GM18511 (cell line): ENCODE results near the gene ZNF407.
A peak's percentile ranks its signal among the peaks of the same experiment; 100 is the strongest.

ENCODE experiments used
- ATAC-seq: cut with Tn5 transposase; IDR thresholded peaks from one replicate; pipeline ENCODE4 v1.9.1; 2021; ENCODE audit warnings: mild to moderate bottlenecking, moderate library complexity; ENCODE audit not compliant: unreplicated experiment

ZNF407 gene

DNA sequence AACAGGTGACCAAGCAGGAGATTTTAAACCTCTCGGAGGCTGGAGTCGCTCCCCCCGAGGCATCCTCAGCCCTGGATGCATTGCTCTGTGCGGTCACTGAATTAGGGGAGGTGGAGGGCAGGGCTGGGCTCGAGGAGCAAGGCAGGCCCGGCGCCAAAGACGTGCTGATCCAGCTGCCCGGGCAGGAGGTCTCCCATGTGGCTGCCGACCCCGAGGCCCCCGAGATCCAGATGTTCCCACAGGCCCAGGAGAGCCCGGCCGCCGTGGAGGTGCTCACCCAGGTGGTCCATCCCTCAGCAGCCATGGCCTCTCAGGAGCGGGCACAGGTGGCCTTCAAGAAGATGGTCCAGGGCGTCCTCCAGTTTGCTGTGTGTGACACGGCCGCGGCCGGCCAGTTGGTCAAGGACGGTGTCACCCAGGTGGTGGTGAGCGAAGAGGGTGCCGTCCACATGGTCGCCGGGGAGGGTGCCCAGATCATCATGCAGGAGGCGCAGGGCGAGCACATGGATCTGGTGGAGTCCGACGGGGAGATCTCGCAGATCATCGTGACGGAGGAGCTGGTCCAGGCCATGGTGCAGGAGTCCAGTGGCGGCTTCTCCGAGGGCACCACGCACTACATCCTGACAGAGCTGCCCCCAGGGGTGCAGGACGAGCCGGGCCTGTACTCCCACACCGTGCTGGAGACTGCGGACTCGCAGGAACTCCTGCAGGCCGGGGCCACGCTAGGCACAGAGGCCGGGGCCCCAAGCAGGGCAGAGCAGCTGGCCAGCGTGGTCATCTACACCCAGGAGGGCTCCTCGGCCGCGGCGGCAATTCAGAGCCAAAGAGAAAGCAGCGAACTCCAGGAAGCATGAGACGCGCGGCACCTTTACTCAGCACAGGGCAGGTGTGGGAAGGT, 466.2 kb downstream of the ZNF407 start:
- no peak for ATAC-seq

DNA sequence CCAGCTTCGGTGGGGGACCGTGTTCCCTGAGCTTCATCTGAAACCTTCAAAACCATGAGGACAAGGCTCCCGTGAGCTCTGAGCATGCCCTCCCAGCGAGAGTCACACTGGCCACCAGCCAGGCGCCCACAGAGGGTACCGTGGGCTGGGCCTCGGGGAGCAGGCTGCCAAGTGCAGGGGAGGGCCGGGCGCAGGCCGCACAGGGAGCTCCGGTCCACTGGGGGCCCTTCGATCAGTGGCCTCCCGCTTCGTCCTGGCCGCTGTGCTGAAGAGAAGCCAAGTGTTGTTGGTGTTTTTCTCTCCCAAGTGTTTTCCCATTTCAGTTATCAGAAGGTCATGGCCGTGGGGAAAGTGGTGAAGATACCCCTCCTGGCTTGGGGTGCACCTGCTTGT, 466.8 kb downstream of the ZNF407 start:
- ATAC-seq: no peak

DNA sequence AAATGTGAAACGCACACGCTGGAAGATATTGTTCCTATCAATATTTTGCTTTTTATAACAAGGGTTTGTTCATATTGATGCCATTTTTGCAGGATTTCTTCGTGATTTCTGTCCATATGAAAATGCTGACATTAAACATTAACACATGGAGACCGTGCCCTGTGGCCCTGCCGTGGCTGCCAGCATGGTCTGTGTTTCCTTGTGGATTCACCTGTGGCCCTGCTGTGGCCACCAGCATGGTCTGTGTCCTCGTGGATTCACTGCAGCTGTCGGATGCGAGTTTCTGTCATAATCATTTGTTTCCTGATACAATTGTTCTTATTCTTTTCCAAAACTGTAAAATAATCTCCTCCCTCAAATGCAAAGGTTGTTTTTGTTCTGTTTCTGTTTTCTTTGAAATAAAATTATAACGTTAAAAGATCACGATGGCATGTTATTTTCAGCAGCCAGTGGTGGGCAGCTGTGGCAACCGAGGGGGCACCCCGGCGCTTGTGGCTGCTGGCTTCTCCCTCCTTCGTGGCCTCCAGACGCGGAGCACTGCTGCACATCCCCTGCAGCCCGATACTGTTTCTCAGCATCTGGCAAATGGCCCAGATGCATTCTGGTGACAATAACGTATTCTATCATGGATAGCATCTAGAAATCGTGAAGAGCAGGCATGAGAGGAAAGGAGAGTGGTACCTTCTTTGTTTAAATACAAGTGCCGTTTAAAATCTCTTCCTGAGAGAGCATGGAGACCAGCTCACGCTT, 467.8 kb downstream of the ZNF407 start:
- ATAC-seq: no peak

DNA sequence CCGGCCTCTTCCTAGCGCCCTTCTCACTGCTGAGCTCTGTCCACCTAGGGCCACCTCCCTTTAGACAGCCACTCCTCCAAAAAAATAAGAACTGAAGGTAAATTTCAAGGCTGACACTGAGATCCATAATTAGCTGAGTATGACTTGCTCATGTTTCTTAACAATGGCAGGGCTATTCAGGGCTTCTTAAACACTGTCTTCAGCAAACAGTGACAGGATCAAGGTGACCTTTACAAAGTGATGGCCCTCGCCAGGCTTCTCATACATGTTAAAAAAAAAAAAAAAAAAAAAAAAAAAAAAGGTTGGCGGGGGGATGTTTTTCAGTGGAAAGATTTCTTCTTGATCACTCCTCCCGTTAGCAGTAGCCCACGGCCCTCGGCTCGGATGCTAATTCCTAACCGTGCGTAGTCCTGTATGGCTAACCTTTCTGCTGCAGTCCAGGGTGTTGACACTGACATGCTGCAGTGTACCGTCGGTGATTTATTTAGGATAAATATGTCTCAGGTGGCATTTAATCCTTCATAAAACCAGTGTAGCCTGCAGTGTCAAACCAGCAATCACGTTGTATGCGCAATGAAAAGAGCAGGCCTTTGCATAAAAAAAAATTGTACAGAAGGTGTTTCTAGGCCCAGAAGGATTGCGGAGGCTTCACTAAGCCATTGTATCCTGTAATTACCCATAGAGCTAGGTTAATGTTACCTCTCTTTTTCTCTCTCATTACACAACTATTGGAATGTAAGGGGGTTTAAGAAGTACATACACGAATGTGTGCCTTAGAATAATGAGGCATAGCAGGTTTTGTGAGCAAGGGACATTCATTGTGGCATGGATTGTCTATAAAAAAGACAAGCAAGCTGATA, 468.6 kb downstream of the ZNF407 start:
- ATAC-seq: no peak

DNA sequence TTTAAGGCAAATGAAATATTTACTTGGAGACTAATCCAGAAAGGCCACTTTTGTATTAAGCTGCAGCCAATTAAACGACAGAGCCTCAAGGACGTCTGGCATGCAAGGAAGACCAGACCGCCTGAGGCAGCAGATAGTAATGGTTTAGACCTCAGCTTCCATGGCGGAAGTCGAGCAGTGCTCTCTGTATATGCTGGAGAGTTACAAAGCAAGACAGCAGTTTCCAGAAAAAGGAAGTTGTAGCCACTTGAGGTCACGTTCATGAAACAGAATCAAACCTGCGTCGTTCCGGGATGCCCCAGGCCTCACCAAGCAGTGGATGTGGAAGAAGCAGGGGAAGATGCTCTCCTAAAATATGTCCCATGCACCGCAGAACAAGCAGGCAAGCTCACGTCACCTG, 469.3 kb downstream of the ZNF407 start:
- no peak for ATAC-seq

DNA sequence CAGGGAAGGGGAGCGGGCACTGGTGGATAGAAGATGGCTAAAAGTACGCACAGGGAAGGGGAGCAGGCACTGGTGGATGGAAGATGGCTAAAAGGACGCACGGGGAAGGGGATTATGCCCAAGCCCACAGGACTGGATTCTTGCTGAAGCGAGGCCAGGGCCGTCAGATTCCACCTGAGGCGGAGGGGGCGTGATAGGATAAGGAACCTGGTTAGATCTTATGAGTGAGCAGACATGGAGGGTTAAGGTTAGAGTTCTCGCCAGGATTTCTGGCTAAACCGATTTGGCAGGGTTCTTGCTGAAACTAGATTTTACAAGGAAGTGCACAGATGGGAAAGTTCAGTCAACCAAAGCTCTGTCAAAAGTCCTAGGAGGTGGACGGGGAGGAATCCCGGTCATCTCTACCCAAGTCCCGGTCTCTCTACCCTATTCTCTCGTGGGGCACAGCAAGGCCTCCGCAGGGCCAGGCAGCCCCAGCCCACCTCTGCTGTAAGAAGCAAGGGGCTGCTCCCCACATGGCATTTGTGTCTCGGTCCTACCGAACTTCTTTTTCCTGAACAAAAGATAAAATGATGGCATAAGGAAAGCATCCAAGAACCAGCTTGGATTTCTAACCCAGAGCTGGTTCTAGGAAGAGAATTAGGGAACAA, 470.5 kb downstream of the ZNF407 start:
- no peak for ATAC-seq

DNA sequence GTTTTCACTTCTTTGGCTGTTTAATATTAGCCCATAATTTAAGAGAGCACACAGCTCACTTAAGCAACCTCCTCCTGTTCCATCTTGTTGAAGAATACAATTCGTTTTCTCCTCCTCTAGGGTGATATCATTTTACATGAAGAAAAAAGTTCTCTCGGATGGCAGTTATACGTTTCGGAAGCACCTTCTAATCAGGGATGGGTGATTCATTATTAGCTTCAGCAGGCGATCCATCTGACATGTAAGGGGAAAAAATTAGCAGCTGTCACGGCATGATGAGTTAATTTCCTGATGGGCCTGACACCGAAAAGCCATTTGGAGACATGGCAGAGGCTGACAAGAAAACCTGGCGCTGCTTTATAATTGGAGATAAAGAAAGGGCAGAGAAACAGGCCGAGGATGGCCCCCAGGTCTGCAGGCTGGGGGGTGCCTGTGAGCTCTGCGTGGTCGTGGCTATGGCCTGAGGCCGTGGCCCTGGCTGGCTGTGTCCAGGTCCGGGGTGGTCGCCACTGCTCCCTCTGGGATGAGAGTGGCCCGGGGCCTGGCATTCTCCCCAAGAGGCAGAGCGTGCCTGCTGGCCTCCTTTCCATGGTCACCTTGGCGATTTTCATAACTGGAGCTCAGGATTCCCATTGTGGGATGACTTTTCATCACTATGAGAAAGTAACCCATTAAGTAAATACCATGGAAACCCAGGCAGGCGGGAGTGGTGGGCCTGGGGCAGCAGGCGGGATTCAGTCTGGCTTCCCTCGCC, 471.2 kb downstream of the ZNF407 start:
- ATAC-seq: no peak

DNA sequence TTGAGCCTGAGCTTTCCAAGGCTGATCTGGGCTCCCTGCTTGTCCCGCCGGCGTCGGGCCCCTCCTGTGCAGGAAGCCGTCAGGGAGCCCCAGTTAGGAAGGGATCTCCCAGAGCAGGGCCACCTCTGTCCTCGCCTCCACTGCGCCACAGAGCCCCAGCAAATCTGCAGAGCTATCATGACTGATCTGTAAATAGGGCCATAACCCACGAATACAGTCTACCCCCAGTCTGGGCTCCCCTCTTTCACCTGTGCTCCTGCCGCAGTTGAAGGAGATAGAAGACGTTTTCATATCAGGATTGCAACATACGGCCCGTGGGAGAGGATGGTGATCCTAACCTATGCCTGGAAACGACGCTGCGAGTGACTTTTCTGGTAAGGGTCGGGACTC, 472.6 kb downstream of the ZNF407 start:
- no peak for ATAC-seq

DNA sequence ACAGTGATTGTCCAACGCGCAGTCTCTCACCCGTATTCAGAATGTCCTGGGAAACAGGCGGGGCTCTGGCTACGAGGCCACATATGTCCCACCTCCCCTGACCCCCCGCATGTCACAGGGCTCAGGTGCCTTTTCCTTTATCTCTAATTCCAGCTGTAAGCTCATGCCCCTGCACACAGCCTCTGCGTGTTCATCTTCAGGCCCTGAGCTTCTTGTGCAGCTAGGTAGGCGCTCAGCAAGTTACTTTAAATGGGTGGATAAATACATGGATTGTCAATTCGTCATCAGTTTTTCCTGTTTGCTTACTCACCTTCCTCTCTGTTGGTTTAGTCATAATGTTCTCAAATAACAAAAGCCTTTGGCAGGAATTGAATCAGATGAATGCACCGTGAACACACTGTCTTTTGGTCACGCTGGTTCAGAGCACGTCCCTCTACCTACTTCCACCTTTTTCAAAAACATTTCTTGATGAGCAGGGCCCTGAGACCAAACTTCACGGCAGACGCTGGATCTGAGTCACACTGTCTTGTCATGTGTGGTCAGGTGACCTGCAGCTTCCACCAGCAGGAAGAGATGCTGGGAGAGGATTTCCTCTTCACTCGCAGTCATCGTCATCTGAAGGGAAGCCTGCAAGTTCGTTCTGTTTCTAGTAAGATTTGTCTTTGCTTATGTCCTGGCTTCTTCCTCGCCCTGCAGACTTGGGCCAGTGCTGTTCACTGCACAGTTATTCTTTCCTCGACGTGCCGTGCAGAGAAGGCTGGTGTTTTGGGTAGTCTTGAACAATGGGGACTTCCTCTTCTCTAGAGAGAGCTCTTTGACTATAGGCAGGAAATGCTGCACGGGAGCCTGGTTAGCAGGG, 473.2 kb downstream of the ZNF407 start:
- ATAC-seq: peak; percentile 92

DNA sequence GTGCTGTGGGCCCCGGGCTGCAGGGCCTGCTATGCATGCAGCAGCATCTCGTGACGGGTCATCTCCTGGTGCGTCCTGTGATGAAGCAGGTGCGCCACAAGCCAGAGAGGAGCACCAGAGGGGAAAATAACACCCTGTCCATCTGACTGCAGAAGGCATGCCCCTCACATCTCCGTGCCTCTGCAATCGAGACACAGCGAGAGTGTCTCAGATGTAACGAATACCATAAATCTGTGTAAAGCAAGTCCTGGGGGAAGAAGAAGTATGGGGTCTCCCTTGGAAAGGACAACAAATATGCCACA, 473.8 kb downstream of the ZNF407 start:
- ATAC-seq: no peak

DNA sequence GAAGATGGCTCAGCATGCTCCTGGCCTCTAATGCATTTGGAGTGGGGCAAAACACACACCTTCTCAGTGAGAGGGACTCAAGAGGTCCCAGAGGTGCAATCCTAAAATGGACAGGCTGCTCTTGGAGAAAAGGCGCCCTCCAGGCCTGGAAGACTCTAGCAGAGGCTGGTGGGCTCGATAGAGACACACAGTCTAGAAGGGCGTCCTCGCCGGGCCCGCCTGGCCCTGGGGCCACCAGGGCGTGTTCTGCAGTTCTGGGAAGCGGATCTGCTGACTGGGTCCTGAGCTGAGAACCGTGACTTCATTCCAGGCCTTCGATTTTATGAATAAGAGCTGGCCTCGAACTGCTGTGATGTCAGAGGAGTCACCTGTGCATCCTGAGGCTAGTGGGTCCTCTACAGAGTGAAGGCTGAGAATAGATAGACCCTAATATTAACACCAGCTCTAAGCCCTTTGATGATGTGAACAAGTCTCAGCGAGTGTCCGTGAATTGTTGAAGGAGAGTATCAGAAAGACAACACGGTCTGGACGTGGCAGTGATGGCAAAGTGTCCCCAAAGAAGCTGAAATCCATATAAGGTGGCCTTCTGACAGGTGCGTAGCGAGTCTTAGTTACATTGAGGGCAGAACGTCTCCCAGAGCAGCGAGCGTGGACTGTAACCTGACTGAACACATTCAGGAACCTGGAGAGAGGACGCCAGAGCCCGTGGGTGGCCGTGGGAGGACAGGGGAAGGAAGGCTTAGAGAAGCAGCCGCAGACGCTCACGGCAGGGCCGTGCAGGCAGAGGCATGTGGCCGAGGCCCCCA, 474.4 kb downstream of the ZNF407 start:
- ATAC-seq: no peak

DNA sequence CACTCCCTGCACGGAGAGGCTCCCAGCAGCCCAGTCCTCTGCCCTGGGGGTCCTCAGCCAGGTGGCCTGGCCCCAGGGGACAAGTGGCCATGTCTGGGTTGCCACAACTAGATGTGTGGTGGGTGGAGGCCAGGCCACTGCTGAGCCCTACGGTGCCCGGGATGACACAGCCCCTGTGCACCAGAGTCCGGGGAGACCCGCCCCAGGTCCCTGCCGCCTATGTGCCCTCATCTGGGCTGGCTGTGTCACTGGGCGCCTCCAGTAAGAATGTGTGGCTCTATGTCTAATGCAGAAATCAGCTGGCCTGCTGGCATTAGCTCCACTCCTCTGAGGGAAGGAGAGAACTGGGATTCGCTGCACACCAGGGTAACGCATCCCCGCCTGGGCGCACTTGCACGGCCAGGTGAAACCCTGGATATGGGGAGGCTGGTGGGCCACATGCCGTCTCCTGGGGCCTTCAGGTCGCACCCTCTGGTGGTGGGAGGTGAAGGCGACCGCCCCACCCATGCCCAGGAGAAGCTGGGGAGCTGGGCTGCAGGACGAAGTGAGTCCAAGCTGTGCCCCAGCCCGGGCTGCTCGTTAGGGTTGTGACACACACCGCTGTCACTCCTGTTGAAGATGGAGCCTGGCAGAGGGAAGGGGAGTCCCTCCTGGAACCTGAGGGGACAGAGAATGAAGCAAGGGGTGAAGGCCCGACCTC, 475.2 kb downstream of the ZNF407 start:
- no peak for ATAC-seq

DNA sequence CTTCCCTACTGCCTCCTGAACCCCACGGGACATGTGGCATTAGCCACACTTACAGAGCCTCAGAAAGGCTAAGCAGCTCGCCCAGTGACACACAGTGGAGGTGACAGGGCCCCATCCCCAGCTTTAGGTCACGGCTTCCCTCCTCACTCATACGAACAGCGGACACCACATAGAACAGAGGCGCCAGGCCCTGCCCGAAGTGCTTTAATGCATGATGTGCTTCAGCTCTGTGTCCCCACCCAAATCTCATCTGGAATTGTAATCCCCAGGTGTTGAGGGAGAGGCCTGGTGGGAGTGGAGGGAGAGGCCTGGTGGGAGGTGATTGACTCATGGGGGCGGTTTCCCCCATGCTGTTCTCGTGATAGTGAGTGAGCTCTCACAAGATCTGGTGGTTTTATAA, 476.0 kb downstream of the ZNF407 start:
- ATAC-seq: no peak

DNA sequence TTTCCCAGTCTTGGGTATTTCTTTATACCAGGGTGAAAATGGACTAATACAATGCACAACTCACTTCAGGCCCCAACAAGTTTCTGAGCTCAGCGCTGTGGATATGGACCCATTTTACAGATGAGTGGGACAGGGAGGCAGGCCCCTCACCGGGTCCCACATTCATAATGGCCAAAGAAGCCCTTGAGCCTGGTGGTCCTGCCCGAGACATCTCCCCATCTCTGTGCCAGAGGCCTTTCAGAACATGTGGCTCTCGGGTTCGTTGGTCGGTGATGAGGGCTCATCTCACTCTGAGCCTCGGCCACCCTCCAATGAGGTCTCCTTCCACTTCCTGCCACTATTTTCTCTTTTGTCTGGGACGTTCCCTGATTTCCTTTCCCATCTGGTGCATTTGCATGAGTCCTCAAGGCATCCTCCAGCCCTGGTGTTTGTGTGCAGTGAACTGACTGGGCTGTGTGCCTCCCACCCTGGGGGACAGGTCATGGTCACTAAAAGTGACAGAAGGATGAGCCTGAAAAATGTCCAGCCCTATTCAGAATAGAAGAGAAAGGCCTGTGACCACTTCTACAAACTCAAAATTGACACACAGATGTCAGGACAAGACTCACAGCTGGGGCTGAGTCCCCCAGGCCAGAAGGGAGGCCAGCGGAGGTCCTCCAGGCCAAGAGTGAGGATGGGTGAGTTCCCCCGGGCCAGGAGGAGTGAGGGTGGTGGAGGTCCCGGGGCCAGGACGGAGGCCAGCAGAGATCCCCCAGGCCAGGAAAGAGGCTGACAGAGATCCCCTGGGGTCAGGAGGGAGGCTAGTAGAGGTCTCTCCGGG, 476.7 kb downstream of the ZNF407 start:
- no peak for ATAC-seq

DNA sequence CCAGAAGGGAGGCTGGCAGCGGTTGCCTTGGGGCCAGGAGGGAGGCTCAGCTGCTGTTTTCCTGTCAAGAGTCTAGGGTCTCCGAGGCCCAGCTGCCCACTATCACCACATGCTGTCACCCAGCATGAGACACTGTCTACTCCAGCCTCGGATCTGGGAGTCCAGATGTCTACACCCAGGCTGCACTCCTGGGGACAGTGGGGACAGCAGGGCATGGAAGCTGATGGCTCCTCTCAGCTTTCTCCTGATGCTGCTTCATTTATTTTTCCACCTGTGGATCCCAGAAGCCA, 477.3 kb downstream of the ZNF407 start:
- no peak for ATAC-seq

DNA sequence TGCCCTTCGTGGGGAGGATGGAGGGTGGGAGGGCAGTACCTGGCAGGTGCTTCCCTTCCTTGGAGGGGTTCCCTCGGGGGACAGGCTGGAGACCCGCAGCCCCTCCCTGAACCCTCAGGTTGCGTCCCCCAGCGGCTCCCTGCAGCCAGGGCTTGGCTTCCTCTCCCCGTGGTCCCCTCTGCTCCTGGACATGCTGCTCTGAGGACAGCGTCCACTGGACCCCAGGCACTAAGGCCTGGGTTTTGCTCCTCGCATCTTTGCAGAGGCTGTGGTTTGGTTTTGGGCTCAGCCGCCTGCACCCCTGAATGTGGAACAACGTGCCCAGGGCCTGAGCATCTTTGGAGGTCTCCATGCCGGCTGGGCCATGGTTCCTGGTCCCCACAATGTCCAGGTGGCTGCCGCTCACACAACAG, 477.8 kb downstream of the ZNF407 start:
- no peak for ATAC-seq

DNA sequence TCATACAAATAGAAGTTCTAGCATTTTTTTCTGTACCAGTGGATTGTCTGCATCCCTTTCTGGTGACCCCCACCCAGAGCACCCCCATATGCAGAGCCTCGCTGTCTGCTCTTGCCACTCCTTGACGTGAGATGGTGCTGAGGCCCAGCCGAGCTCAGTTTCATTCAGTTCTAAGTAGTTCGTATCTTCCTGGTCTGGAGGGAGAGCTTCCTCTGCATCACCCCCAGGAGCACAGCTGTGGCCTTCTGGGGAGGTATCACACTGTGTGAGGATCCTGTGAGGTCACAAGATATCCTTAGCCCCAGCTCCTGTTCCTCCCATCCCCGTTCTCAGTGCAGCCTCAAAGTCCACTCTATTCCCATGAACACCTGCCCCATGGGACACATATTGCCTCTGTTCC, 478.6 kb downstream of the ZNF407 start:
- no peak for ATAC-seq
